GM20431 (cell line): ENCODE results near the gene SCO1.

ENCODE experiments used
- in situ Hi-C: fragments of 300-500 bp; cut with MseI, MboI; formaldehyde crosslinking; loops from one replicate; pipeline ENCODE4 v1.15.0; 2020; ENCODE audit warnings: low sequenced_read_pairs; ENCODE audit not compliant: unreplicated experiment

The SCO1 gene

DNA sequence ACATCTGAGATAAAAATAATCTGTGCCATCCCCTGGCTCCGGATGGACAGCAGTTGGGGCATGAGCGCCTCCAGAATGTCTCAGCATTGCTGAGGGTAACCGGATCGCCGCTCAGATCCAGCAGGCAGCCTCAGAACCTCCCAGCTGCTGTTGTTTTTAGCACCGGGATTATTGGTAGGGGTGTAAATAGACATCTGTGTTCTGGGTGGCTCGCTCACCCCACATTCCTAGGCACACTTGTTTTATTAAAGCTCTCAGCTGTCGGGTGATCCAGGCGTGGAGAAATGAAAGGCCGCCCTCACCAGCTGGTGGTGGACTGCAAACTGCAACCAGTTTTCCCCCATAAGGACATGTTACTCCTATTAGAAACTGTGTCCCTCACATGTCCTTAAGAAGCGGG, 72.4 kb downstream of the SCO1 start:
- in situ Hi-C loops: loop anchor here (25.0 kb wide), 2 partner anchors 288 to 713 kb away; partner anchors contain the start of gene RCVRN

DNA sequence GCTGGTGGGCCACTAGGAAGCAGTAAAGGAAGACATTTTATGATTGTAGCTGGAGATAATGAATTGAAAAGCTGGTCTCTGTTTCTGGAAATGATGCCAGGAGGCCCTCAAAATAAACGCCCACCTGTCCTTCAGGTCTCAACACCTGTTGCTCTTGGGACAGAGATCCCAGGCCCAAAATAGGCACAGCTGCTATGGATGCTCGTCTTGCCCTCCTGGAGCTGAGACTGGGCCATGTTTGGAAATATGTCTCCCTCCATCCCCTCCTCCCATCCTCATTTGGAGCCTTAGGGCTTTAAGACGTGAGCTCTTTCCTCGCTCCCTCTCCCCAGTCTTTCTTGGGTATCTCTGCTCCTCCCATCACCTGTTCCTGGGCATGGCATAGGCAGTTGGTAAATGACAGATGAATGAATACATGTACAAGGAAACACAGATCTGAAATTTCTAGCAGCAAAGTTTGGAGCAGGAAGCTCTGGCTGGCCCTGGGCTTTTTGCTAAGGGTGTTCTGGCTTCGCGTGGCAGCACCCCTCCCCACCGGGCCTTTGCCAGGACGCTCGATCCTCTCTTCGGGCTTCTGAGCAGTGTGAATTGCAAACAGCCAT, 73.5 kb downstream of the SCO1 start:
- in situ Hi-C loops: loop anchor here (25.0 kb wide), 2 partner anchors 287 to 712 kb away; partner anchors contain the start of gene RCVRN

DNA sequence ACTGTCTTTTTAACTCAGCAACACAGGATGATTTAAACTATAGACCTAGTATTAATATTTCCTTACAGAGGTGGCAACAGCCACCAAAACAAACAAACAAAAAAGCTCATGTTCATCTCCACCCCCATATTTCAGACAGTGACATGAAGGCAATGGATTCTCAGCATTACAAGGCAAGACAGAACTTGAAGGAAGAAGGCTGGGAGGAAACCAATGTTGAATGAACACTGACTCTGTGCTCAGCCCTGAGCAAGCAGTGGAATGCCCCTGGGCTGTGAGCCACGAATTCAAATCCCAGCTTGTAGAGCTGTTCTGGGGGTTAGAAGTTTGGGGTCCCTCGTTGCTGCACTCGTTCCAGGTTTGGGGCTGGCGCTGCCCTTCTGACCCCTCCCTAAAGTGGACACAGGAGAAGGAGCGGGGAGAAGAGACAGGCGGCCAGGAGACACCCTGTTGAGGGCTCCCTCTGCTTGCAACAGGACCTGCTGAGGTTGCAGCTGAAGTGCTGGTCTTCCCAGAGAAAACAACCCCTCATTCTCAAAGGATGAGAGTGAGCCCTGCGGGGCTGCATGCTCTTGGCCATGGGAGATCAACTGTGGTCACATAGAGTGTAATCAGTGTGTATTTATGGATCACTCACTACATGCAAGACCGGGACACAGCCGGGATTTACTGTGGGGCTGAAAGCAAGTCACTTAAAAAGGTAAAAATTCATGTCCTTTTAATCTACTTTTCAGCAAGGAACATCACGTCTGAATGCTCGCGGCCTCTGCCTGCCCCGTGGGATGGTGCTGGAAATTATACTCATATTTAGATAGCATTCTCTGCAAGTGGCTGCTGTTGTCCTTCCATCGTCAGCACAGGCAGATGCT, 74.5 kb downstream of the SCO1 start:
- in situ Hi-C loops: loop anchor here (25.0 kb wide), 2 partner anchors 286 to 711 kb away; partner anchors contain the start of gene RCVRN
